CD4-positive, alpha-beta memory T cell (primary cell): ENCODE results near the gene RFX3. TPM values are rescaled to one million over a fixed set of nuclear protein-coding genes. Genes with fewer than 3 reads are reported as not detected.

Experiments
- CTCF ChIA-PET: fragments of 350-600 bp; sonication (Branson Sonifier 250); formaldehyde crosslinking; loops from one replicate; lab custom pipeline; 2021; ENCODE audit warnings: inconsistent platforms; ENCODE audit not compliant: partially characterized antibody; lab: Charles Lee
- POLR2A ChIA-PET: fragments of 350-600 bp; sonication (Branson Sonifier 250); formaldehyde crosslinking; loops from one replicate; lab custom pipeline; 2021; ENCODE audit not compliant: partially characterized antibody; lab: Charles Lee
- DNase-seq, 5 donors: peaks; one replicate each; pipeline versions ENCODE4 v3.0.0 to v3.0.0-alpha.2; 2020 to 2022; ENCODE audit warnings: mixed read lengths in 1 of 5
- H3K27ac ChIP-seq: one replicate; pipeline ENCODE4 v1.7.0; 2013; ENCODE audit warnings: low read depth, low read length
- H3K27me3 ChIP-seq: 2 replicates; pipeline ENCODE4 v1.7.0; 2013; ENCODE audit warnings: mild to moderate bottlenecking, low read length, moderate library complexity; ENCODE audit not compliant: insufficient read depth
- H3K36me3 ChIP-seq: 2 replicates; pipeline ENCODE4 v1.7.0; 2013; ENCODE audit warnings: mild to moderate bottlenecking, low read length, moderate library complexity; ENCODE audit not compliant: insufficient read depth
- H3K4me1 ChIP-seq: 2 replicates; pipeline ENCODE4 v1.7.0; 2013; ENCODE audit warnings: mild to moderate bottlenecking, low read length, moderate library complexity; ENCODE audit not compliant: insufficient read depth
- H3K4me3 ChIP-seq, 2 donors: one replicate each; pipeline ENCODE4 v1.7.0; 2013; ENCODE audit warnings: low read length in 2 of 2, mild to moderate bottlenecking in 1 of 2
- H3K9me3 ChIP-seq, 2 donors: one replicate each; pipeline ENCODE4 v1.7.0; 2013; ENCODE audit warnings: low read length in 2 of 2, control low read depth in 1 of 2; ENCODE audit not compliant: control insufficient read depth in 1 of 2
- H3K27ac Mint-ChIP-seq, 7 donors: one replicate each; pipeline ENCODE4 v1.8.0; 2020 to 2021; ENCODE audit warnings: mixed read lengths in 7 of 7, mild to moderate bottlenecking in 6 of 7, inconsistent platforms in 3 of 7, moderate library complexity in 3 of 7
- H3K27me3 Mint-ChIP-seq, 2 donors: one replicate each; pipeline ENCODE4 v1.8.0; 2020 to 2021; ENCODE audit warnings: mixed read lengths in 2 of 2
- H3K36me3 Mint-ChIP-seq, 2 donors: one replicate each; pipeline ENCODE4 v1.8.0; 2020 to 2021; ENCODE audit warnings: mixed read lengths in 2 of 2, inconsistent platforms in 1 of 2, mild to moderate bottlenecking in 1 of 2
- H3K4me1 Mint-ChIP-seq, 4 donors: one replicate each; pipeline ENCODE4 v1.8.0; 2020 to 2021; ENCODE audit warnings: mixed read lengths in 4 of 4, mild to moderate bottlenecking in 1 of 4
- H3K4me3 Mint-ChIP-seq, 8 donors: one replicate each; pipeline ENCODE4 v1.8.0; 2020 to 2021; ENCODE audit warnings: mixed read lengths in 8 of 8, mild to moderate bottlenecking in 7 of 8, moderate library complexity in 6 of 8, inconsistent platforms in 3 of 8
- H3K9me3 Mint-ChIP-seq, 8 donors: one replicate each; pipeline ENCODE4 v1.8.0; 2020 to 2021; ENCODE audit warnings: mixed read lengths in 8 of 8, mild to moderate bottlenecking in 5 of 8, inconsistent platforms in 3 of 8, moderate library complexity in 1 of 8
- intact Hi-C: fragments of 100-400 bp; cut with micrococcal nuclease; formaldehyde crosslinking; loops from one replicate; pipeline ENCODE4 v1.15.1; 2023
- polyA plus RNA-seq, 2 donors: library from polyadenylated mRNA; unstranded; fragments of 300-500 nt; fragmentation: Illumina TruSeq; gene quantifications; one replicate each; pipeline ENCODE4 v1.2.3, GENCODE V29; 2021
- total RNA-seq, 2 experiments: library from RNA; stranded (reverse); gene quantifications; one replicate each; pipeline ENCODE4 v1.2.3, GENCODE V29; 2021

The RFX3 gene
- total and polyA plus RNA-seq, 4 experiments from 2014 or later, result 3.0 to 30.8 (median 16.5) TPM

DNA sequence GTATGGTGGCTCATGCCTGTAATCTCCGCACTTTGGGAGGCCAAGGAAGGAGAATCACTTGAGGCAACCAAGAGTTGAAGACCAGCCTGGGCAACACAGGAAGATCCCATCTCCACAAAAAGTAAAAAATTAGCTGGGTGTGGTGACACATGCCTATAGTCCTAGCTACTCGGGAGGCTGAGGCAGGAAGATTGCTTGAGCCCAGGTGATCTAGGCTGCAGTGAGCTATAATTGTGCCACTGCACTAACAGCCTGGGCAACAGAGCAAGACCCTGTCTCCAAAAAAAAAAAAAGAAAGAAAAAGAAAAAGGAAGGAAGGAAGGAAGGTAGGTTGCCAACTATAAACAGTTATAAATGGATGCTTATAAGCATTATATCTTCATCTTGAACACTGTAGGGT, 51.0 kb downstream of the RFX3 start:
- DNase-seq, result no peak
- Histone ChIP-seq H3K4me3 (no peak overlapping the region), H3K27ac (no peak overlapping the region), H3K27me3 (no peaks in the 10 kb centered on the region), H3K4me1 (peaks cover 33% of the 10 kb centered on the region), H3K9me3 (no peaks in the 10 kb centered on the region), H3K36me3 (no peaks in the 10 kb centered on the region)
- Mint-ChIP-seq H3K36me3 (peaks cover 3 to 11% of the 10 kb centered on the region in 2 donors), H3K27ac (peak overlapping the region in 5 of 7 donors; percentile 35 to 63 (median 48)), H3K4me3 (peak overlapping the region in 5 of 8 donors; percentile 11 to 61 (median 20)), H3K9me3 (peaks cover 0 to 3% (median 0%) of the 10 kb centered on the region in 8 donors), H3K4me1 (peaks cover 35 to 66% (median 45%) of the 10 kb centered on the region in 4 donors), H3K27me3 (no peaks in the 10 kb centered on the region)
- intact Hi-C loops, result no loop called here
- POLR2A ChIA-PET, result interaction anchor here (8.8 kb wide), 1 partner anchor 51 kb away, joined by 249 read pairs; the partner anchor contains the start of gene RFX3
- CTCF ChIA-PET, result no interaction called here

DNA sequence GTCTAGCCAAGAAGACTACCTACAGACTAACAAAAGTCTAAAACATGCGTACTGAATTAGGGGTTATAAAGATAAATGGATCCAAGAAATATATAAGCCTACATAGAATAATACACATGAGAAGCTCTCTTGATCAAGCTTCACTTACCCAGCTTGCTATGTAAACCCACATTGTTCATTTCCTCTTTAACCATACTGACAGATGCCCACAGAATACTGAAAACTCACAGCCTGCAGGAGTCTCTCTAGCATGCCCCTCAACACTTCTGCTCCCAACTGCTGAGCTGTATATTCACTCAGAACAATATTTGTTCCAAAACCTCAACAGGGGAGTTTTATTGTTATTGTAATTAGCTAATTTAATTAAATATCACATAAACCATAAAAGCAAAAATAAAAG, 52.4 kb downstream of the RFX3 start:
- Mint-ChIP-seq H3K27me3 (no peaks in the 10 kb centered on the region), H3K27ac (peak overlapping the region in 2 of 7 donors; percentile 4 to 11), H3K4me3 (peak overlapping the region in 1 of 8 donors; percentile 12), H3K4me1 (peaks cover 23 to 52% (median 32%) of the 10 kb centered on the region in 4 donors), H3K36me3 (peaks cover 4 to 11% of the 10 kb centered on the region in 2 donors), H3K9me3 (peaks cover 0 to 3% (median 0%) of the 10 kb centered on the region in 8 donors)
- intact Hi-C loops, result no loop called here
- H3K27me3 ChIP-seq, result no peaks in the 10 kb centered on the region
- ChIA-PET CTCF (interaction anchor here (0.6 to 1.3 kb wide), 2 partner anchors 20 to 54 kb away, joined by 3 to 4 read pairs; no protein-coding TSS in a partner anchor), POLR2A (interaction anchor here (1.0 to 1.1 kb wide), 2 partner anchors 53 to 54 kb away, joined by 4 read pairs; no protein-coding TSS in a partner anchor)
- no peaks in the 10 kb centered on the region for H3K9me3 ChIP-seq
- H3K36me3 ChIP-seq, result no peaks in the 10 kb centered on the region
- H3K4me1 ChIP-seq, result peaks cover 20% of the 10 kb centered on the region
- H3K27ac ChIP-seq, result no peak overlapping the region
- H3K4me3 ChIP-seq, result no peak overlapping the region
- no peak for DNase-seq

DNA sequence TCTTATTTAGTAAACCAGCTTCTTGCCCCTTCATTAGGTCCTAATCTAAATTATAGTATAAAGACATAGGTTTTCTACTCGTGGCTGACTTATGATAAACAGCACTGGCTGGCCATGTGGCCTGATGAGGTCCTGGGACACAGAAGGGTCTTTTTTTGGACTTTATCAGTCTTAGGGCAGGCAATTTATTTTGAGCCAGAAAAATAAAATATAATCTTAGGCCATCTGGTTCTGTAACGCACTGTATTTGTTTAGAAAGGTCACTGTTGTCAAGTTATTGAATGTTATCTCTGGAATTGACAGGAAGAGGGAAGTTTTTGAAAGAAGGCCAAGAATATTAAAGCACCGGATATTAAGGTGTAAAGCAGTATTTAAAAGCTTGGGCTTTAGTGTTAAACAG, 53.9 kb downstream of the RFX3 start:
- no peaks in the 10 kb centered on the region for H3K9me3 Mint-ChIP-seq
- intact Hi-C loops, result no loop called here

DNA sequence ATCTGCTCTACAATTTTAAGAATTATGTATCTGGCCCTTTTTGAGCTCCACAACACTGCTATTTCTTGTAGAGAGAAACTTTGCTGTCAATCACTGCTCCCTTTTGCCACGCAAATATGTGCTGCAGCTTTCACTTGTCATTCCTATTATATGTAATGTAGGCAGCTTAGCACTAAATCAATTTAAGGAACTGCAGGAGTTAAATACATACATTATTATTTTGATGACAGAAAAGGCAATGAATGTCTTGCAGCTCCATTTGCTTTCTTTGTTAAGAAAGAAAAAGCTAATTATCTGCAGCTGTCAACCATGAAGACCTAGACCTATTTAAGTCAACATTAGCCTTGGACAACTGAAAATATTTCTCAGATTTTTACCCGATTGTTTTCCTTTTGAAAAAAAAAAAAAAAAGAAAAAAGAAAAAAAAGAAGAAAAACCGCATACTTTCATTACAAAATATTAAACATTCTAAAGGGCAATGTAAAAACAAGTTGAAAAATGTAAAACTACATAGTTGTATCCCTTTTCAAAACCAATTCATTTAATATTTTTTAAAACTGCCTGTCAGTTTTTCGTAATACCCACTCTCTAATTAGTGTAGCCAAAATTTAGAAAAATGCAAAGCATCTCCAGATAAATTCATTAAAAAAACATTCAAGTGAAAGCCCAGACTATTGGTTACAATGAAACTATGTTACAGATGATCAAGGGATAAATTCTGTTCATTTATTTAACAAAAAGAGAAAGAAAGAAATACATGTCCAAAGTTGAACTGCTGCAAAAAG, 57.2 kb downstream of the RFX3 start:
- no peaks in the 10 kb centered on the region for H3K36me3 ChIP-seq
- ChIA-PET POLR2A (interaction anchor here (4.2 kb wide), 1 partner anchor 59 kb away, joined by 36 read pairs; the partner anchor contains the start of gene RFX3), CTCF (interaction anchor here (0.7 to 2.7 kb wide), 15 partner anchors 9 to 870 kb away, joined by 3 to 26 read pairs (median 4); no protein-coding TSS in a partner anchor)
- no peaks in the 10 kb centered on the region for H3K27me3 Mint-ChIP-seq
- H3K4me3 ChIP-seq, result no peak overlapping the region
- H3K27ac ChIP-seq, result no peak overlapping the region
- intact Hi-C loops, result loop anchor here (5.0 kb wide), 1 partner anchor 264 kb away; no protein-coding TSS in a partner anchor
- H3K9me3 ChIP-seq, result no peaks in the 10 kb centered on the region
- DNase-seq, result no peak
- H3K27me3 ChIP-seq, result no peaks in the 10 kb centered on the region
- no peaks in the 10 kb centered on the region for H3K9me3 Mint-ChIP-seq
- peaks cover 3 to 4% of the 10 kb centered on the region in 2 donors for H3K36me3 Mint-ChIP-seq
- H3K4me1 Mint-ChIP-seq, result peaks cover 9 to 13% (median 11%) of the 10 kb centered on the region in 4 donors
- no peak overlapping the region for H3K4me3 Mint-ChIP-seq
- H3K4me1 ChIP-seq, result peaks cover 8% of the 10 kb centered on the region
- H3K27ac Mint-ChIP-seq, result no peak overlapping the region

More for the DNA sequence above, 53.9 kb downstream of the RFX3 start:
- Histone ChIP-seq H3K9me3 (no peaks in the 10 kb centered on the region), H3K27me3 (no peaks in the 10 kb centered on the region), H3K36me3 (no peaks in the 10 kb centered on the region), H3K27ac (no peak overlapping the region), H3K4me1 (peaks cover 13% of the 10 kb centered on the region), H3K4me3 (no peak overlapping the region)
- Mint-ChIP-seq H3K27ac (peak overlapping the region in 1 of 7 donors; percentile 25), H3K4me1 (peaks cover 18 to 42% (median 23%) of the 10 kb centered on the region in 4 donors), H3K4me3 (no peak overlapping the region), H3K27me3 (no peaks in the 10 kb centered on the region), H3K36me3 (peaks cover 3 to 4% of the 10 kb centered on the region in 2 donors)
- DNase-seq, result no peak
- CTCF ChIA-PET, result no interaction called here
- POLR2A ChIA-PET, result no interaction called here

DNA sequence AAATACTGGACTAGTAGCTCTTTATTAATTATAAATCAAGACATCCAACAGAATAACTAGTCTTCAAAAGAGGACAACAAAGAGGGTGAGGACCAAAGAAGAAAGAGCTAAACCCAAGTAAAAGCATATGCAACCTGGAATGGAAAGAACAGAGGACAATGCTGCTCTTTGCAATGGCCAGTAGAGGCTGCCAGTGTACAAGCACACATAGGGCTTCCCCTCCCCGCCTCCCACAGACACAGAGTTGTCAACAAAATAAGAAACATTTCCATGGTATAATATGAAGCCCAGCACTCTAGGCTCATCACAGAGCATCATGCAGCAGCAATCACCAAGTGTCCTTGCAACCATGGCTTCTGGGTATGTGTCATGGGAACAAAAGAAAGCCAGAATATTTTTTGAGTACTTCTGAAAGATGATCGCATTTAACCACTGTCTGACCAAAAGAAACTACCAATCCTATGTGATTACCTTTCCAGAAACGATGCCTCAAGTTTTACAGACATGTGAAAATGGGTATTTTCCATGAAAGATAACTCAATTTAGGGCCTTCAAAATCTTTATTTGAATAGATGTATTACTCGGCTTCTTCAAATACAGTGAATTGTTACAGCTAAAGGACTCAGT, 58.1 kb downstream of the RFX3 start:
- Mint-ChIP-seq H3K9me3 (no peaks in the 10 kb centered on the region), H3K4me1 (peaks cover 4 to 8% (median 5%) of the 10 kb centered on the region in 4 donors), H3K27me3 (no peaks in the 10 kb centered on the region), H3K4me3 (peak overlapping the region in 2 of 8 donors; percentile 36 to 41), H3K36me3 (peaks cover 0 to 4% of the 10 kb centered on the region in 2 donors), H3K27ac (peak overlapping the region in 2 of 7 donors; percentile 27 to 29)
- intact Hi-C loops, result loop anchor here (1.0 to 5.0 kb wide), 4 partner anchors 57 to 872 kb away; no protein-coding TSS in a partner anchor
- peaks cover 5% of the 10 kb centered on the region for H3K4me1 ChIP-seq
- no peaks in the 10 kb centered on the region for H3K9me3 ChIP-seq
- ChIA-PET POLR2A (interaction anchor here (1.3 to 4.2 kb wide), 2 partner anchors 57 to 59 kb away, joined by 4 to 36 read pairs; partner anchors contain the start of gene RFX3), CTCF (interaction anchor here (0.6 to 2.7 kb wide), 29 partner anchors 9 to 847 kb away, joined by 3 to 26 read pairs (median 4); no protein-coding TSS in a partner anchor)
- DNase-seq, result peak; percentile 51 to 70 (median 61)
- H3K4me3 ChIP-seq, result no peak overlapping the region
- no peak overlapping the region for H3K27ac ChIP-seq
- no peaks in the 10 kb centered on the region for H3K27me3 ChIP-seq
- no peaks in the 10 kb centered on the region for H3K36me3 ChIP-seq

DNA sequence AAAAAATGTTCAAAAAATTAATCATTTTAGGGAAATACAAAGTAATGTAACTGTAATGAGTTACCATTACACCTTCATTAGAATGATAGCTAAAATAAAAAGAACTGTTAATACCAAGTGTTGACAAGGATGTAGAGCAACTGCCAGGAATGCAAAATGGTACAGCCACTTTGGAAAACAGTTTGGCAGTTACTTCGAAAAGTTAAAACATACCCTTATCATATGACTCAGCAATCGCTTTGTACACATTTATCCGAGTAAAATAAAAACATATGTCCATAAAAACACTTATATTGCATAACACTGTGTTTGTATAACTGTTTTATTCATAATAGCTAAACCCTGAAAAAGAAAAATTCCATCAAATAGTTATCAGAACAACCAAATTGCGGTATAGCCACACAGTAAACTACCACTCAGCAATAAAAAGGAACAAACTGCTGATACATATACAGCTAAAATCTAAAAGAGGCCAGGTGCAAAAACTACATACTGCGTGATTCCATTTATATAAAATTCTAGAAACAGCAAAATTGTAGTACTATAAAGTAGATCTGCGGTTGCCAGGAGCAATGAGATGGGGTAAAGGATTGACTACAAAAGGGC, 61.7 kb downstream of the RFX3 start:
- H3K27me3 Mint-ChIP-seq, result no peaks in the 10 kb centered on the region
- ChIA-PET POLR2A (interaction anchor here (0.9 to 1.2 kb wide), 2 partner anchors 52 to 62 kb away, joined by 3 read pairs; partner anchors contain the start of gene RFX3), CTCF (no interaction called here)
- no peak overlapping the region for H3K27ac ChIP-seq
- intact Hi-C loops, result no loop called here
- H3K4me3 ChIP-seq, result no peak overlapping the region
- H3K4me3 Mint-ChIP-seq, result no peak overlapping the region
- H3K36me3 ChIP-seq, result no peaks in the 10 kb centered on the region
- peaks cover 0 to 3% of the 10 kb centered on the region in 2 donors for H3K36me3 Mint-ChIP-seq
- no peak overlapping the region for H3K27ac Mint-ChIP-seq
- H3K9me3 Mint-ChIP-seq, result no peaks in the 10 kb centered on the region
- no peaks in the 10 kb centered on the region for H3K9me3 ChIP-seq
- H3K4me1 ChIP-seq, result peaks cover 5% of the 10 kb centered on the region
- H3K4me1 Mint-ChIP-seq, result peaks cover 4 to 7% (median 5%) of the 10 kb centered on the region in 4 donors
- no peak for DNase-seq
- H3K27me3 ChIP-seq, result no peaks in the 10 kb centered on the region
